Parathyroid adenoma (tissue), 2 donors: Measurements from ENCODE around the gene WNT7B.

ENCODE experiments used
- H2AFZ ChIP-seq: fragments of 300-600 bp; sonication (generic); one replicate; pipeline ENCODE4 v1.7.0; 2017; ENCODE audit warnings: antibody characterized with exemption, mild to moderate bottlenecking
- H3K27ac ChIP-seq: fragments of 300-600 bp; sonication (generic); one replicate; pipeline ENCODE4 v1.7.0; 2017
- H3K27me3 ChIP-seq: fragments of 300-600 bp; sonication (generic); one replicate; pipeline ENCODE4 v1.7.0; 2017; ENCODE audit warnings: low read length; ENCODE audit not compliant: control insufficient read depth, insufficient read depth
- H3K36me3 ChIP-seq: fragments of 300-600 bp; sonication (generic); one replicate; pipeline ENCODE4 v1.7.0; 2017; ENCODE audit warnings: low read length; ENCODE audit not compliant: control insufficient read depth, insufficient read depth
- H3K4me1 ChIP-seq: fragments of 300-600 bp; sonication (generic); one replicate; pipeline ENCODE4 v1.7.0; 2017; ENCODE audit warnings: control low read depth
- H3K4me2 ChIP-seq: fragments of 300-600 bp; sonication (generic); one replicate; pipeline ENCODE4 v1.7.0; 2017; ENCODE audit warnings: low read length
- H3K4me3 ChIP-seq: fragments of 300-600 bp; sonication (generic); one replicate; pipeline ENCODE4 v1.7.0; 2017; ENCODE audit warnings: low read depth, low read length
- H3K79me2 ChIP-seq: fragments of 300-600 bp; sonication (generic); one replicate; pipeline ENCODE4 v1.7.0; 2017; ENCODE audit warnings: control low read depth
- H3K9ac ChIP-seq: fragments of 300-600 bp; sonication (generic); one replicate; pipeline ENCODE4 v1.7.0; 2017; ENCODE audit warnings: mild to moderate bottlenecking
- H3K9me3 ChIP-seq: fragments of 300-600 bp; sonication (generic); one replicate; pipeline ENCODE4 v1.7.0; 2017; ENCODE audit warnings: low read length; ENCODE audit not compliant: control insufficient read depth
- CTCF ChIP-seq: fragments of 300-600 bp; sonication (generic); IDR thresholded peaks from one replicate; pipeline ENCODE4 v1.7.0; 2017; ENCODE audit warnings: antibody characterized with exemption, mild to moderate bottlenecking
- donor health status: primary hyperparathyroidism.

Gene WNT7B

DNA sequence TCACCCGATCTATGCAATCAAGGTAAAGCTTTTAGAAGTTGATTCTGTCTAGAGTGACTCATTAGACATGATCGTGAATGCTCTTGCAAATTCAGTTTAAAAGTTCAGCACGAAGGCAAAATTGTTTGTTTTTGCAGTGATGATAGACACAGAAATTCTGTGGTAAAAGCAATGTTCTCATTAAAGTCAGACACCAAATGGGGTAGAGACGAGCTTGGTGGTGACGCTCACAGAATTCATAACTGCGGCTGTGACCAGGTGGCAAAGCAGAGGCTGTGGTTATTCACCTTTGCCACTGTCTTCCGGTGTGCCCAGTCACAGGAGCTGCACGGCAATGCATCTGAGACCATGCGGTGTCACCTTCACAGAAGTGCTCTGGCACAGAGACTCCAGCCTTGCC lies 83.4 kb downstream of the WNT7B start:
- H3K27me3 ChIP-seq: no peaks in the 10 kb centered on the region

GRCh38 chr22:45892681-45893461 lies 84.1 kb downstream of the WNT7B start:
- no peak overlapping the region for H3K9ac ChIP-seq
- no peak overlapping the region for H3K4me3 ChIP-seq
- H3K27ac ChIP-seq: no peak overlapping the region
- H3K36me3 ChIP-seq: no peaks in the 10 kb centered on the region
- H3K4me2 ChIP-seq: no peak overlapping the region
- no peak for TF ChIP-seq CTCF
- no peak overlapping the region for H2AFZ ChIP-seq
- no peaks in the 10 kb centered on the region for H3K79me2 ChIP-seq
- H3K9me3 ChIP-seq: no peaks in the 10 kb centered on the region
- no peaks in the 10 kb centered on the region for H3K4me1 ChIP-seq
- H3K27me3 ChIP-seq: no peaks in the 10 kb centered on the region

More for the DNA sequence above, 83.4 kb downstream of the WNT7B start:
- H3K9ac ChIP-seq: no peak overlapping the region
- TF ChIP-seq CTCF: no peak
- no peak overlapping the region for H3K4me3 ChIP-seq
- H3K79me2 ChIP-seq: no peaks in the 10 kb centered on the region
- H3K27ac ChIP-seq: no peak overlapping the region
- no peak overlapping the region for H2AFZ ChIP-seq
- H3K4me2 ChIP-seq: no peak overlapping the region
- no peaks in the 10 kb centered on the region for H3K9me3 ChIP-seq
- H3K36me3 ChIP-seq: no peaks in the 10 kb centered on the region
- no peaks in the 10 kb centered on the region for H3K4me1 ChIP-seq

GRCh38 chr22:45891996-45892621 lies 84.9 kb downstream of the WNT7B start:
- Histone ChIP-seq H3K79me2 (no peaks in the 10 kb centered on the region), H3K4me3 (no peak overlapping the region), H3K9me3 (no peaks in the 10 kb centered on the region), H3K36me3 (no peaks in the 10 kb centered on the region), H3K27me3 (no peaks in the 10 kb centered on the region), H3K4me2 (no peak overlapping the region), H3K9ac (no peak overlapping the region), H3K27ac (no peak overlapping the region), H3K4me1 (no peaks in the 10 kb centered on the region), H2AFZ (no peak overlapping the region)
- TF ChIP-seq CTCF: no peak

GRCh38 chr22:45891471-45891995 lies 85.4 kb downstream of the WNT7B start:
- Histone ChIP-seq H3K4me3 (no peak overlapping the region), H3K79me2 (no peaks in the 10 kb centered on the region), H3K27me3 (no peaks in the 10 kb centered on the region), H3K27ac (no peak overlapping the region), H3K9ac (no peak overlapping the region), H3K4me1 (no peaks in the 10 kb centered on the region), H2AFZ (no peak overlapping the region), H3K9me3 (no peaks in the 10 kb centered on the region), H3K4me2 (no peak overlapping the region), H3K36me3 (no peaks in the 10 kb centered on the region)
- no peak for TF ChIP-seq CTCF
